ENCODE results near the gene CASQ1.

- TF ChIP-seq CTCF (IDR thresholded peaks at IDR 0.05) (no peak), POLR2A (IDR thresholded peaks at IDR 0.05) (no peak)
Observed at GRCh38 chr1:160177231-160177630, 13.1 kb upstream of the CASQ1 start.
